HG03108 (cell line): ENCODE measurements around the gene MAPK7.

ENCODE experiments used
- ATAC-seq: cut with Tn5 transposase; IDR thresholded peaks from one replicate; pipeline ENCODE4 v1.9.1; 2021; ENCODE audit warnings: moderate library complexity; ENCODE audit not compliant: unreplicated experiment

The MAPK7 gene

GRCh38 chr17:19362277-19363113 lies 15.8 kb upstream of the MAPK7 start, which contains the start of gene B9D1:
Gene B9D1 (minus strand): TSS chr17:19362723. CDS start chr17:19362569, 154 bp downstream.
- ATAC-seq: peak; percentile 66

DNA sequence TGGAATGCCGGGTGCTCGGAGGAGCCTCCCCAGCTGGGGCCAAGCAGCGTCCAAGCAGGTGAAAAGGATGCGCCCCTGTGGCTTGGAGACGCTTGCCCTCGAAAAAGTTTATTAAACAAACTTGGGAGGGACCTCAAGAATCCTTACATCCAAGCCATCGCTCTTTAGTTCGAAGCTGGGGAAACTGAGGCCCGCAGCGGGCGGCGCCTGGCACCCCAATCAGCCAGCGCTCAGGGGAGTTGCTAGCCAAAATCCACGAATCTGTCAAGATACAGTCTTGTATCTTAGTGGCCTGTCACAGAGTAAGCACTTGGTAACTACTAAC lies 15.2 kb upstream of the MAPK7 start:
- no peak for ATAC-seq

DNA sequence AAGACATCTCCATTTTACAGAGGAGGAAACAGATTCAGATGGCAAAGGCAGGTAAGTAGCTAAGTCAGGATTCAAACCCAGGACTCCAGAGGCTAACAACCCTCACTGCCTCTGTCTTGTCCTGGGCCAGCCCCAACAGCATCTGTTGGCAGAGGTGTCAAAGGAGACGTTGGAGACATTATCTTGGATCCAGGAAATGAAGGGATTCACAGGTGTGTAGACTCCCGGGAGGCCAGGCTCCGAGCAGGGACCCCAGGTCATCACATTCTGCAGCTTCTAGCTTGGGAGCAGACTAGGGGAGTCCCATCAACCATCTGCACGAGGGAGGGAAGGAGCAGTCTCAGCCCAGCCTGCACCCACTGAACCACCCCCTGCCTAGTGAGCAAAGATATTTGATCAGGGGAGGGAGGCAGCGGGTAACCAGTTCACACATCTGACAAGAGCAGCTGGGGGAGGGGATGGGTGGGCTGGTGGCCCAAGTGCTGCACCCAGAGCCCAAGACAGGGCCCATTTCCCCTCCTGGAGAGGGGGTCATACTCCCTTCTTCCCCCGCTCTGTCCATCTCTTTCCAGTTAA lies 14.8 kb upstream of the MAPK7 start:
- no peak for ATAC-seq

GRCh38 chr17:19364699-19365498 lies 13.4 kb upstream of the MAPK7 start:
- ATAC-seq: no peak

GRCh38 chr17:19365499-19365817 lies 12.8 kb upstream of the MAPK7 start:
- no peak for ATAC-seq

DNA sequence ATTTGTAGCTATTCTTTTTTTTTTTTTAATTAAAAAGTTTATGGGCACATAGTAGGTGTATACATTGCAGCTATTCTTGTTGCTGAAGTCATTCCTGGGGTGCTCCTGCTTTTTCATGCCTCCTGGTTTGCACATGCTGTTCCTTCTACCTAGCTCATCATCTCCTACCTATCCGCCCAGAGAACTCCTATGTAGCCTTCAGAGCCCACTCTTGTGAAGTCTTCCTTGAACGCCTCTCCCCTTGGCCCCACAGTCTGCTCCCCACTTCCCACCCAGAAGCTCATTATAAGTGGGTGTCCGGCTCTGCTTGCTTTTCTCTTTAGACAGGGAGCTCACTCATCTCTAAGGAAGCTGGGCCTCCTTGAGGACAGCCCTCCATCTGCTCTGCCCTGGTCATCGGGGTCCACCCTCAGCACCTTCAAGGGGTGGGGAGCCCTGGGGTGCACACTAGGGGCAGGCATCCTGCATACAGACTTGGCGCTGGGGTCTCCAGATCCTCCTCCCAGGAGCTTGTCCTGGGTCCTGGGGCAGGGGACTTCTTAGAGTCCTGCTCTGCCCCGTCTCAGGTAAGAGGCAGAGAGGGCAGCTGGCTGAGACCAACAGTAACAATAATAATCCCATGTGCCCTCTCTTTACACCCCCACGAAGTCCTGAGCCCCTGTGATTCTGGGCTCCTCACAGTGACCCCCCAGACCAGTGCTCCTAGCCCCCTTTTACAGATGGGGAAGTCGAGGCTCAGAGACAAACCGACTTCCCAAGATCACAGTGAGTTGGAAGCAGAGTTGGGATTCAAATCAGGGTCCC lies 12.3 kb upstream of the MAPK7 start:
- ATAC-seq: no peak

- no peak for ATAC-seq
Observed at GRCh38 chr17:19366637-19366972, 11.7 kb upstream of the MAPK7 start.

- no peak for ATAC-seq
Observed at GRCh38 chr17:19368229-19368628, 10.1 kb upstream of the MAPK7 start.

DNA sequence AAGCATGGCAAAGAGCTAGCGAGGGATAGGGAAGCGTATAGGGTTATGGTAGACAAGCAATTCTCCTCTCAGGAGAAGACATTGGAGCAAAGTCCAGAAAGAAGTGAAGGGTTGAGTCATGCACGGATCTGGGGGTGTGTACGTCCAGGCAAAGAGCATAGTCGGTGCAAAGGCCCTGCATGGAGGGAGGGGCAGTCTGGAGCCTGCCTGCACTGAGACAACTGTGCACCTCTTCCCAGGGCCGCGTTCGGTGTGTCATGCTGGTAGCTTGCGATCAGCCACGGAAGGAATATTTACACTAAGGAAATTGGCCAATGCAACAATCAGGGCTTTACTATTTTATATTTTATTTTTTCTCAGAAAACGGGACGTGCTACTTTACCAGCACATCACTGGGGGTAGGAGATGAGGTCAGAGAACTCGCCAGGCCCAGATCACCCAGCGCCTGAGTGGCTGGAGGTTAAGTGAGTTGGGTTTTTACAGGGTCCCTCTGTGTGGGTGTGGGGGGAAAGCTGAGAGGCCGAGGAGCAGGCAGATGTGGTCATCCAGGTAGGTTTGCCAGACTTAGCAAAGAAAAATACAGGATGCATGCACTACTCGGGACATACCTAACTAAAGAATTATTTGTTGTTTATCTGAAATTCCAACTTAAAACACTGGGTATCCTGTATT lies 9.1 kb upstream of the MAPK7 start:
- no peak for ATAC-seq

DNA sequence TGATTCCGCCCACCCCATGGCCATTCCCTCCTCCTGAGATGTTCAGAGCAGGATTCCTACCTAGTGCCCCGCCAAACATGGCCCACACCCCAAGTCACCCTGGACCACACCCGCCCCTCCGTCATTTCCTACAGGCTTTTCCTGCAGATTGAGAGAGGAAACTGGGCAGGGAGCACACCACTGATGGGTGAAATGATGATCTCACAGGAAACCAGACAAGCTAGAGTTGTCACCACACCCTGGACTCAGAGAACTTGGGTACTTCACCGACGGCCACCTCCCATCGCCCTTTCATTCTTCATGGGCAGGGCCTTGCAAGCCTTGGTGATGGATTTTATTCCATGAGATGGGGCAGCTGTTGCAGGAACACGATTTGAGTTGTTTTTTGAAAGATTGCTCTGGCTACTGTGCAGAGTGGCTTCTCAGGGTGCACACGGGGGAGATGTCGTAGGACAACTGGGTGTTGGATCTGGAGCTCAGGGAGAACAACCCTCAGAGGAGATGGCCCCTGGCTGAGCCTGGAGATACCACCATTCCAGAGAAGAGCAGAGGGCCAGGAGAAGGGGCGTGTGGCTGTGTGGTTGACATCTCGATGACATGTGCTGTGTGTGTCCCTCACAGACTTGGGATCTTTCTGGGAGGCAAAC lies 8.3 kb upstream of the MAPK7 start:
- ATAC-seq: no peak

DNA sequence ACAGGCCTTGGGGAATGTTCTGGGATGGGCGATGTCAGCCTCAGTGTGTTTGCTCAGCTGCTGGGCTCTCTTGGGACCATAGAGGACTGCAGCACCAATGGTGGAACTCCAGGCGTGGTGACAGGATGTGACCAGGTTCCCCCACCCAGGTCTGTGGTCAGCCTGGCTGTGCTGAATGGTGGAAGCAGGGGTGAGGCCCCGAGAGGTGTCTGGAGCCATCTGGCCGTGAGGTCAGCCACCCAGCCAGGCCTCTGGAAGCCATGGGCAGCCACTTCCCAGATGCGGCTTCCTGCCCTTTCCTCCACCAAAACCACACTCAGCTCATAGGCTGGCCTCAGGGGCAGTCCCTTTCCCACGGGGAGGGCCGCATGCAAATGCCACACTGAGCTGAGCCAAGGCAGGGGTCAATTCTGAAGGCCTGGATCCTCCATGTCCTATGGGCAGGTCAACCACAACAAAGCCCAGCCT lies 7.8 kb upstream of the MAPK7 start:
- peak; percentile 73 for ATAC-seq

- ATAC-seq: no peak
Observed at GRCh38 chr17:19371259-19372010, 6.9 kb upstream of the MAPK7 start.

DNA sequence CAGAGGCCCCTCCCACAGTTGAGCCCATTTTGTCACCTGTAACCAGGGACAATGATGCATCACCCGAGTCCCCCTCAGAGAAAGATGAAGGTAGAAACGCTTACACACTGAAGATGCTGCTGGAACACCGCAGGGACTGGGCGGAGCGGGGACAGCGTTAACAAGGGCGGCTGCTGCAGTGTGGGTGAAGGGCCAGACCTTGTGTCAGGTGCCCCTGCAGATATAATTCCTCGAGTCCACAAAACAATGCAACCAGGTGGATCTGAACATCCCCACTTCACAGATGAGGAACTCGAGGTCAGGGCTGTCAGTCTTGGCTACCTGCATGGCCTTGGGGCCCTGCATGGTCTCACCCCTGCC lies 6.3 kb upstream of the MAPK7 start:
- ATAC-seq: no peak

- no peak for ATAC-seq
Observed at GRCh38 chr17:19372439-19372838, 5.9 kb upstream of the MAPK7 start.

DNA sequence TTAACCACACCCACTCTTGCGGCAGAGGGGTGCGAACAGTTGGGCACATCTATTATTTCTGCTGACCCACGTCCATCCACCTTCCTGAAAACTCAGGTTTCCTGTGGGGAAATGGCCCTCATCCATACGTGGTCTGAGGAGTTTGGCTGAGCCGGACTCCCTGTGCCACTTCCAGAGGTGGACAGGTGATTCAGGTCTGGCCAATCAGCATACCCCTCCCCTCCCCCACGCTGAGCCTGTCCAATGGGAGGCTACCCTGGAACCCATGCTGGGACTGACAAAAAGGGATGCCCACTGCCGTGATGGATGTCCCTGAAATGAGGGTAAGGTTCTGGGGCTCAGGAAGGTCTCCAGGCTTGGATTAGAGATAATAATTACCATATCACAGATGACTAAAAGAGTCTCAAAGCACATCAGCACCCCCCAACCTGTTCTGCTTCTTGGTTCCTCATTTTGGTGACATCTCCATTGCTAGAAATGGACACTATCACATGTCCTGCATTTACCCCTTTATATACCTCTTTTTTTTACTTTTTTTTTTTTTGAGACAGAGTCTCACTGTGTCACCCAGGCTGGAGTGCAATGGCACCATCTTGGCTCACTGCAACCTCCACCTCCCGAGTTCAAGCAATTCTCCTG lies 5.3 kb upstream of the MAPK7 start:
- no peak for ATAC-seq

DNA sequence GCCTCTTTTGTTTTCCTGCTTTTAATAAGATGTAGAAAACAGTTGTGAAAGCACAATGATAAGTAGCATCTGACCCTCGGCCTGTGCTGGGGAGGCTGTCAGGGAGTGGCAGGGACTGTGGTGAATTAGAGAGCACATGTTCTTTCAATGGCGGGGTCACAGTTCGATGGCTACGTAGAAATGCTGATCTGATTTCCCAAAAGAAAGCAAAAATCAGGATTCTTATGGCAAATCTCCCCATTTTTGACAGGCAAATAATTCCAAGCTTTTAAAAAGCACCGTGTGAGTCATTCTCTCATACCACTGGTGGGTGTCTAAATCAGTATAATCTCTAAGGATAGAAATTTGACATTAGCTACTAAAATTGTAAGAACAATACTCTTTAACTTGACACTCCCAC lies 4.2 kb upstream of the MAPK7 start:
- no peak for ATAC-seq

GRCh38 chr17:19375732-19376131 lies 2.6 kb upstream of the MAPK7 start:
- no peak for ATAC-seq

GRCh38 chr17:19376811-19377210 lies 1.5 kb upstream of the MAPK7 start:
- no peak for ATAC-seq
